Head of caudate nucleus (tissue), 42 donors: Measurements from ENCODE around the gene CRYBG2.
"Not testable (repeated sequence)": the region's sequence is repeated elsewhere in the genome, so short reads cannot be mapped to it uniquely, and the experiment has no call there.

Experiments
- DNase-seq, 42 donors: peaks; one replicate each; pipeline versions ENCODE4 v3.0.0 to v3.0.0-alpha.2; 2020 to 2021; ENCODE audit warnings: mixed read lengths in 7 of 42
- intact Hi-C: fragments of 100-400 bp; cut with DNase I; formaldehyde crosslinking; loops from one replicate; pipeline ENCODE4 v1.15.0; 2022

The CRYBG2 gene

DNA sequence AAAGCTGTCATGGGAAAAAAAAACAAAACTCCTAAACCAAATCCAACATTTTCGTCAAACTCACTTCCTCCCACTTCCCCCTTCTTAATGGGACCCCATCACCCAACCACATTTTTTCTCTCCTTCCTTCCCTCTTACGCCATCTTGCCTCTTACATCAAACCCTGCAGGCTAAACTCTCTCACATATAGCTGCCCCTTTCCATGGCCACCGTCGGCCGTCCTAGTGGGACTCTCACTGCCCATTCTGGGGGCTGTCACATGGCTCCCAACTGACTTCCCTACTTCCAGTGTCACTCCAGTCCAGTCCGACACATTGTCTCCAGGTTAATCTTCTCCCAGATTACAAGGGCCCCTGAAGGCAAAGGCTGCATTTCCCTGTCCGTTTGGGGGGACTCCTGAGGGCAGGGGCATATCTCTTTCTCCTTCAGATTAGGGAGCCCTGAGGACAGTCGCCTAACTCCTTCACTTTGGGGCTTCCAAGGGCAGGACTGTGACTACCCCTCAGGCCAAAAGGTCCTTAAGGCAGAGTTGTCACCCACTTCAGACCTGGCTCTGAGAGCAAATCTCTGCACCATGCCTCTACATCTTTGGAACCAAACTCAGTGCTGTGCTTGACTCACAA, 48.2 kb downstream of the CRYBG2 start:
- intact Hi-C loops = no loop called here
- DNase-seq = no peak

DNA sequence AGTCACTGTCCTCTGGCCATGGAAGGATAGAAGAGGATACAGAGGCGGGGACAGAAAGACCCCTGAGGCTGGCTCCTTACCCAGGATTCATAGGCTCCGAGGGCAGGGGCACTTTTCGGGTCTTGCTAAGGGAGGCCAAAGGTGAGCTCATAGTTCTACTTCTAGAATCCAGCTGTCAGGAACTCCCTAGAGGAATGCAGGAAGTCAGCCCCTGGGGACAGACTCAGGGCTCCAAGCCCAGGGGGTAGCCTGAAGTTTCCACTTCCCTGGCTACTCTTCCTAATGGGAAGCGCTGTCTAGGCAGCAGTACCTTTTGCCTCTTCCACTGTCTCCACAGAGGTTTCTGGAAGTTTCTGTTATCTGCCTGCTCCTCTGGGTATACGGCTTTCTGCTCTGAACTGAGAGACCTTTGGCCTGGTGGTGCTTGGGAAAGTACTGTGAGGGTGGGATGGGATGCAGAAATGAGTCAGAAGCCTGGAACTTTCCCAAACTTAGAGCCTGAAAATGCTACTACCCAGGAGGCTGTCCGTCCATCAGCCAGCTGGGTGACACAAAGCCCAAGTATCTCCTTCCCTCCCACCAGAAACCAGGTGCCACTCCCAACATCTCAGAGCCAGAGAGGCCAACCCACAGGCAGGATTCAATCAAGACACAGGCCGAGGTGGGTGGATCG, 51.1 kb downstream of the CRYBG2 start:
- intact Hi-C loops = no loop called here
- DNase-seq = no peak

DNA sequence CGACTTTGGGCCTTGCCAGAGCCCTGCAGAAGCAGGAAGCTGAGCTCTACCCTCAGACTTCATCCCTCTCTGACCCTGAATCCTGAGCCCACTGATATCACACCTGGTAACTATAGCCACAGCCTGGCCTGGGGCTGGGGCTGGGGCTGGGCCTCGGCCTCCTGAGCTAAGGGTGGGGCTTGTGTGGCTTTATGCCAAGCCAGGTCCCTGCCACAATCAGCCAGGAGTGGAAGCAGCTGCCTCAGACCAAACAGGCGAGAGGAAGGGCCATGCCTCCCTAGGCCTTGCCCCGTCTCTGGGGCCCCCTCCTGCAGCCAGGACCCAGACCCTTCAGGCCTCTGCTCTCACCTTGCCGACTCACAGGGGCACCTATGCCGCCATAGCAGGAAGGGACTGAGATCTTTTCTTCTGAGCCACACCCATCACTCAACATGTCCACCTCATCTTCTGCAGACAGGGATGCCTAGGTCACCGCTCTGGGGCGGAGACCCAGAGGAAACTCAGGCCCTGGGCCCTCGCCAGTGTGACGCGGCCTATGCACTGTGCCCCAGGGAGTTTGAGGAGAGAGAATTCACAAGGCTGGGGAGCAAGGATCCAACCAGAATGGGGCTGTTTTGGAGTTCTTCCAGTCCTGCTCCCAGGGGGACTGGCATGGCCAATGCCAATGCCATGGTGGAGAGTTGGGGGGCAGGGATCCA, 53.2 kb downstream of the CRYBG2 start:
- intact Hi-C loops = no loop called here

DNA sequence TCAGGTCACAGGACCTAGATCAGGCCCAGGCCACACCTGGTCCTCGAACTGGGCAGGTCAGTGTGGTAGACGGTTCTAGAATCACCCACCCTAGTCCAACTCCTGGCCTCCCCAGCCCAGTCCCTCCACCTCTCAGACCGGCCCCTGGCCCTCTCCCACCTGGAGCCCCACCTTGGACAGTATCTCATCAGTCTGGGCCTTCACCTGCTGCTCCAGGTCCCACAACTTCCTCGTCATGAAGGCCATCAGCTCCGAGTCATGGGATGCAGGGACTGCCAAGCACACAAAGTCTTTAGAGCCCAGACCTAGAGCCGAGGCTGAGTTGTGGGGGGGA, 56.2 kb downstream of the CRYBG2 start:
- intact Hi-C loops = no loop called here
- DNase-seq = no peak

More for the DNA sequence above, 53.2 kb downstream of the CRYBG2 start:
- DNase-seq = no peak

DNA sequence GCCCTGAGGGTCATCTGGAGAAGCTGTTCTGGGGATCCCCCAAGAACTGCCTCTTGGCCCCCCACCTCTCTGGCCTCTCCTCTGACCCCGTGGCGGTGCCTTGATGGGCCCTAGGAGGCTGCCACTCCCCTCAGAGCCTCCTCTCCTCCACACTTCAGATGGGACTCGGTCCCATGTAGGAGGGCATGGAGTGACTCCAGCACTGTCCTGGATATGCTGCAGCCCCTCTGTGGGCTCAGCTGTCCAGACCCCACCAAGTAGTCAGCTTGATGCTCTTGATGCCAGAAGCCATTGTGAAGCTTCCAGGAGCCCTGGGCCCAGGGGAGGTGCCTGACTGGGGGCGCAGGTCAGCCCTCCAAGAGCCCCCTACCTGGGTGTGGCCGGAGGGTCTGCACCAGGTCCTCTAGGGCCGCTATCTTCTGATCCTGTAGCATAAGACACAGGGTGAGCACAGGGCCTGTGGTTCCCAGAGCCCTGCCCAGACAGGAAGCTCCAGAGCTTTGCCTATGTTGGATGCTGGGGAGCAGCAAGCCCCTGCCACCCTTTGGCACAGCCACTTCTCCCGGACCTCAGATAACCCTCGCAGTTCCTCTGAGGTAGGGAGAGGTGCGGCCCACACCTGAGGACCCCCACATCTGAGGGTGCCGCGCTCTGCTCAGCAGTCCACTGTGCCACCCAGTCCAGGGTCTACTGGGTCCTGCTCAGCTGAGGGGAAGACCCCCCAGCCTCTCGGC, 56.7 kb downstream of the CRYBG2 start:
- no peak for DNase-seq
- intact Hi-C loops = no loop called here

DNA sequence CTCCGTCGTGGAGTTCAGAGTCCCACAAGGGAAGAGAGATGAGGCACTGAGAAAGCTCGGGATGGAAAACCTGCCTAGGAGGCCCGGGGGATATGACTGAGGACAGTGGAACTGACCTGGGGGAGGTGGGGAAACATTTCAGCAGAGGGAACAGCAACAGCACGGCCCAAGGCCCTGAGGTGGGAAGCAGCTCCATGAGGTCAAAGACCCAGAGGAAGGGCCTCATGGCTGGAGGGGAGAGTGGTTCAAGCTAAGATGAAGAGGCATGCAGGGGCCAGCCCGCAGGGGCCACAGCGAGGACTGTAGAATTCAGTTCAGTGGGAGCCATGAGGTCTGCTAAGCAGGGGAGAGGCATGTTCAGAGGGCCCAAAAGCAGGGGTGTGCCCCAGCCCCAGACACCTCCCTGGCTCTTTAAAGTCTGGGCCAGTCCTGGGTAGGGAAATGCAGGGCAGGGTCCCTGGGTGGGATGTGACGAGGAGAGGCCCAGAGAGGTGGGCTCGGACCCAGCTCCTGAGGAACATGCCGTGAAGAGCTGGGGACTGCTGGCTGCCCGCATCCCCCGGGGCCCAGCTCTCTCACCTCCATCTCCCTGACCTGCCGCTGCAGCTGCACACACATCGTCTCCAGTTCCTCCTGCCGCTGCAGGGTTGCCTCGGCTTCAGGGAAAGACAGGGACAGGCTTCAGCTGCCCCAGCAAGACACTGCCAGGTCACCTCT, 57.4 kb downstream of the CRYBG2 start:
- DNase-seq = no peak
- intact Hi-C loops = no loop called here

DNA sequence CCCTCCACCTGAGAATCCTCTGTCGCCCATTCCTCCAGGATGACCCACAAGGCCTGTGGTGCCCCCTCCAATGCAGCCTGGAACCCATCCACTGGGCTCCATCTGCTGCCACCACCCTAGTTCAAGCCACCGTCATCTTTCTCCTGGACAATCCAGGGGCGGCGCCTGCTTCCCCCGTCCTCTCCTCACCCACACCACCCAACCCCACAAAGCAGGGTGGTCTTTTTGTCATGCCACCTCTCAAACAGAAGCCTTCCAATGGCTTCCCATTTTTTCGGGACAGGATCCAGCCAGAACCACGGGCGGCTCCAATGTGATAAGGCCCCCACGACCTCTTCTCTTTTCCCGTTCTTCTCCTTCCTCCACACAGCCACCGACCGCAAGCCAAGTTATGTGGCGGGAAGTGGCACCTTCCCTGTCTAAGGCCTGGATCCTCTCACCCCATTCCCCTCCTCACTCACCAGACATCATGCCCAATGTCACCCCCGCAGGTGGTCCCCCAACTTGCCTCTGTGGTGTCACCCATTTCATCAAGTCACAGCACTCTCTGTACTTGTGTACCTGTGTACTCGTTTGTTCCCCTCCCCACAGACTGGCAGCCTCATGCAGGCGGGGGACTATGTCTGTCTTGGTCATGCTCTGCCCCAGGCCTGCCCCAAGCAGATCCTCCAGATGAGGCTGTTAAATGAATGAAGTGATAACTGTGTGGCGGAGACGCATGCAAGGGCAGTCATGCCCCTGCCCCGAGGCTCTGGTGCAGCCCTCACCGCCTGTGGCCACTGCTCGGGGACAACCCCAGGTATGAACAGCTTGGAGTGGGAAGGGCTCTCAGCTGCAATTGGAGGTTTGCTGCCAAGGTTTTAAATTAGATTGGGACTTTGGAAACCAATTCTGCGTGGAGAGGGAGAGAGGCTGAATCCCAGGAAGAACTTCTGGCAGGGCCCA, 58.5 kb downstream of the CRYBG2 start:
- DNase-seq = no peak
- intact Hi-C loops = no loop called here

DNA sequence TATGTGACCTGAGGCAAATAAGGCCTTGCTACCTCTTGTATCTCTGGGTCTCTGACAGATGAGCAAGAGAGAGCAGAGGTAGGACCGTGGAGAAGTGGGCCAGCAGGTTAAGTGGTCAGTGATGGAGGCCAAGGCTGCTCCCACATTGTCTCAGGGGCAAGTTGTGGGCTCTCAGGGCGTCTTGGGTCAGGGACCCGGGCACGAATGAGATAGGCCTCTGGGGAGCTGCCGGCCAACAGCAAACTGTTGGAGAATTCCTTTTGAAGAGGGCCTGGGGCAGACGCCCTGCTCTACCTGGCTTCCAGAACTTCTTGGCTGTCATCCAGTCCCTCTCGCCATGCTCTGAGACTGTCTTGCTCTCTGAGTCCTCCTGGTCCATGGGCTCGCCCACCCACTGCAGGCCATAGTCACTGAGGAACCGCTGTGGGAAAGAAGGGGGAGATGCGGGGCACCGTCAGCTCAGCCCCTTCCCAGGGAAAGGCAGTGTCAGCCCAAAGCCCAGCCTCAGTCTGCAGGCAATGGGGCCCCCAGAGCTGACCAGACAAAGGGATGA, 59.9 kb downstream of the CRYBG2 start:
- no peak for DNase-seq
- intact Hi-C loops = no loop called here

DNA sequence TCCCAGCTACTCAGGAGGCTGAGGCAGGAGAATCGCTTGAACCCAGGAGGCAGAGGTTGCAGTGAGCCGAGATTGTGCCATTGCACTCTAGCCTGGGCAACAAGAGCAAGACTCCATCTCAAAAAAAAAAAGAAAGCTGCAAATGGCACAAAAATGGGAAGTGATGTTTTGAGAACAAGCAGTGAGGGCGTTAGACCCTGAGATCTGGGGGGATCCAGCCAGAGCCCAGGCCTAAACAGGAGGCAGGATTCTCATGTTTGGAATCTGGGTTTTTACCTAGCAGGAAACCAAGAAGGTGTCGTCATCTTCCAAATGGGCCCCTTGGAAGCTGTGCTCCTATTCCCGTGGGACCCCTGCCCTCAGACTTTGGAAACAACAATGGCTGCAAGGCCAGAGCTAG, 61.2 kb downstream of the CRYBG2 start:
- DNase-seq, intact Hi-C loops: not testable (repeated sequence)

DNA sequence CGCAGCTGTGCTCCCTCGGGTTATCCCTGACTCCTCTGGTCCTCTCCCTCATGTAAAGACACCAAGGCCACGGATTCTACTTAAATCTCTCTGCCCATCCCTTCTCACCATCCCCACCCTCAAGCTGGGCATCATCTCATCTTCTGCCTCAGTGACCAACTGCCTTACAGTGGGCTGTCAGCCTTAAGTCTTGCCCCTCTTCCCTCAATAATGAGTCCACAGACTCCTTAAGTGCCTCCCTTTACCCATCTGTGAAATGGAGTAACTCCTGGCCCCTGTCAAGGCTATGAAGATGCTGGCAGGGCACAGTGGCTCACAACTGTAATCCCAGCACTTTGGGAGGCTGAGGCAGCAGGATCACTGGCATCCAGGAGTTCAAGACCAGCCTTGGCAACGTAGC, 62.0 kb downstream of the CRYBG2 start:
- intact Hi-C loops = no loop called here
- no peak for DNase-seq

DNA sequence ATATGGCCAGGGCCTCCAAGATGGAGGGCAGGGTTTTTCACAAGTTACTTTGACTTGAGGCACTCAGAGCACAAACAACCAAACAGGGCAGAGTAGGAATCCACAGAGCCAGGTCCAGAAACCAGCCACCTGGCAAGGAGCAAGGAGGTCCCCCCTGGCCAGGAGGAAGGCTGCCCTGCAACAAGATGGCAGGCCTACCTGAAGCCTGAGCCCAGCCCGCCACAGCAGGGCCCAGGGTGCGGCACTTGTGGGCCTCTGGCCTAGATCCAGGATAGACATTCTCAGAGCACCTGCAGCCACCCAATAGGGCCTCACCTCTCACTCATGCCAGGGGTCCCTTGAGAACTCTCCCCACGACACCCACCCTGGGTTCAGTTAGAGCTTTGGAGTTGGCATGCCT, 62.5 kb downstream of the CRYBG2 start:
- no peak for DNase-seq
- intact Hi-C loops = no loop called here

DNA sequence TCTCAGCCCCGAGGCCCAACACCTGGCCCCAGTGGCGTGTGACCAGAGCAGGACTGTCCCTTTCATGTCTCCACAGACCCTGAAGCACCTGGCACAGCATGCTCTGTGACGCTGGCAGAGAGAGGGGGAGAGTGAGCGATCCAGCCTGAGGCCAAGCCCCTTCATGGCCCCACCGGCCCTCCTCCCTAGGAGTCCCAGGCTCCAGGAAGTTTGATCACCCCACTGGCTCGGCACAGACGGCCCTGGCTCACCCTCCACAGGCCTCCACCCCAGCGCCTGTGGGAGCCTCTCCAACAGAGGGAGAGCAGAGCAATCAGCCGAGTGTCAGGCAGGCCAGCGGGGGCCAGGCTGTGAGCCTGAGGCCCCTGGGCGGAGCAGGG, 63.1 kb downstream of the CRYBG2 start:
- intact Hi-C loops = no loop called here

DNA sequence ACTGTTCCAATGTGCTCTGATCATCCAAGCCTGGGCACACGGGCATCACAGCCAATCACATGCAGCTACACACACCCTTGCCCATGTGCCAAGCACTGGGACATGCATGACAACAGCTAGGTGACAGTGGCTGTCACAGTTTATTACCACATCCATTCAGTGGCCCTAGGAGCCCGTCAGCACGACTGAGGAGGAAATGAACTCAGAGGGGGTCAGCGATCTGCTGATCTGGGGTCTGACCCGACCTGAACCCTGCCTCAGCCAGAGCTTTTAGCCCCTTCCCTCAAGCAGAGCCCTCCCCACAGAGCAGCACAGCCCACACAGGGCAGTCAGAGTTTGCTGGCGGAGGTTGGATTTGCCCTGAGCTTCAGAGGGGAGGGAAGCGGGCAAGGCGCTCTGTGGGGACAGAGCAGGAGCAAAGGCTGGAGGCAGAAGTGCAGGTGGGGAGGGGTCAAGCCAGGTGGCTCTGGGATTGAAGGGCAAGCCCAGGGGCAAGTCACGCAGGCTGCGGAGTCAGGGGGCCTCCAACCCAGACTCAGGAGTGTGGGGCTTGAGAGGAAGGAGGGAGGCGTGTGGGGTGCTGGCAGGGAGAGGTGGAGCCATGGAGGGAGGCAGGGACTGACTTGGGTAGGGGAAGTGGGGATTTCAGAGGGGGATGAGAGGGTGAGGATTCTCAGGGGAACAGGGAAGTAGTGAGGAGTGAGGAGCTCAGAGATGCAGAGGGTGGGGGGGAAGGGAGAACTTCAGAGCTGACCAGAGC, 63.6 kb downstream of the CRYBG2 start:
- DNase-seq = no peak
- intact Hi-C loops = no loop called here

More for the DNA sequence above, 63.1 kb downstream of the CRYBG2 start:
- no peak for DNase-seq

DNA sequence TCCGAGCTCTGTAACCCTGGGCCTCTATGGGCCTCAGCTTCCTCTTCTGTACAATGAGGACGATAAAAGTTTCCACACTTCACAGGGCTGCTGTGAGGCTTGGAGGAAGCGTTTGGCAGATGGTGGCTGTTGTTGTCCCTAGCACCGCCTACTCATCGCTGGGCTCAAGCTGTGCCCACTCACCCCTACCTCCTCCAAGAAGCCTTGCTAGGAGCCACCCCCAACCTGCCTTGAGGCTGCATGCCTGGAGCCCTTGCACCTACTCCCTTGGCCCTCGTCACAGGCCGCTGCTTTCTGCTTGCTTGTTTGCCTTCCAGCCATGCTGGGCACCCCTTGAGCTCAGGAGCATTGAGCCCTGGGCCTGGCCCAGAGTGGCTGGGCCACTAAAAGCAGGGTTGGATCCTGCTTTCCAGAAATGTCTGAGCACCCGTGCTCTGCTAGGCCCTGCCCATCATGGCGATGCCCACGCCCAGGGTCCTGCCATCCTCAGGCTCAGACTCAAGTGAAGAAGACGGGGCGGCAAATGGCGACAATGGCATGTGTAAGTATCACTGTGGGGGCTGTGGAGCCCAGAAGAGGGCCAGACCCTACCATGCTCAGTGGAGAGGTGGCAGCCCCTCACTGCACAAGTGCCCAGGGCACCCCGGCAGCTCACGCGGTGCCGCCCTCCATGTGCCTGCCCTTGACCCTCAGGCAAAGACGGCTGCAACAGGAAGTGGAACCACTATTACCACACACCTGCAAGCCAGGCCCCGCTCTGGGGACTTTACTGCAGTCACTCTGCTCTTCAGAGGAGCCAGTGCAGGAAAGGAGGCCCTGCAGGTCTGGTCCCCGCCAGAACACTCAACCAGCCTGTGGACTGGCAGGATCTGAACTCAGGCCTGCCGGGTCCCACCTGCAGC, 64.5 kb downstream of the CRYBG2 start:
- peak in 4 of 42 donors; percentile 6 to 51 (median 30) for DNase-seq
- intact Hi-C loops = no loop called here

DNA sequence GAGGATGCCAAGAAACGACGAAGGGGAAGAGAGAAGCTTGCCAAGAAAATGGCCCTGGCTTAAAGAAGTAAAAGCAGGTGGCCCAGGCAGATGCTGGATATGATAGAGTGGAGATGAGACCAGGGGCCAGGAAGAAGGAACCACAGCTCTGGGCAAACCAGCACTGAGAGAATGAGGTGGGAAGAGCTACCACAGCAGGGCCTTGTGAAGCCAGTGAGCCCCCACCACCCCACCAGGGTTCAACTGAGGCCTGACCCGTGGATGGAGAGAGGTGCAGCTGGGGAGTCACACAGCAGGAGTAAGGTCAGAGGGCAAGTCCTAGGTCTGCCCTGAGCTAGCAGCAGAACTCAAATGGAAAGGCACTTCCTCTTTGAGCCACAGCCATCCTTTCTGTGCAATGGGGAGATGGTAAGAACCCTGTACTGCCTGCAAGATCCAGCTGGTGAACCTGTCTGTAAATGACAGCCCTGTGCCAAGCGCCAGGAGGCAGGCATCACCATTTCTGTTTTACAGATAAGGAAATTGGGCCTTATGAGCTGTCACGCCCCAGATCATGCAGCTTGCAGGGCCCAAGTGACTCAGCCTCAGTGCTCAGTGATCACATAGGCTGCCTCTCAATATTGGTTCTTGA, 65.5 kb downstream of the CRYBG2 start:
- intact Hi-C loops = no loop called here
- peak in 31 of 42 donors; percentile 29 to 86 (median 59) for DNase-seq

DNA sequence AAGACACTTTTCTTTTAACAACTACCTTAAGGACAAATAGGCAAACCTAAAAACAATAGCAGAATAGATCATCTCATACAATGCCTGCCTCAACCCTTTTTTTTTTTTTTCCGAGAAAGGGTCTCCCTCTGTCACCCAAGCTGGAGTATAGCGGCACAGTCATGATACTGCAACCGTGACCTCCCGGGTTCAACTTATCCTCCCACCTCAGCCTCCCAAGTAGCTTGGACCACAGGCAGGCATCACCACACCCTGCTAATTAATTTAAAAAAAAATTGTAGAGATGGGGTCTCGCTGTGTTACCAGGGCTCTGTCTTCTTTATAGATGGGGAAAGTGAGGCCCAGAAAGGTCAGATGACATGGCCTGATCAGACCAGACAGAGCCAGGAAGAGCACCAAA, 66.1 kb downstream of the CRYBG2 start:
- DNase-seq = no peak
- intact Hi-C loops = no loop called here
